ENCODE results near the gene HDAC11. TPM values are rescaled to one million over a fixed set of nuclear protein-coding genes. Genes with fewer than 3 reads are reported as not detected.

Gene HDAC11
- total and polyA plus RNA-seq, 10 of the 15 experiments (the other 5 are each of a cell fraction or from before 2014, with no cell fraction given), result 0.04 to 0.76 (median 0.22) TPM; not detected in 1

DNA sequence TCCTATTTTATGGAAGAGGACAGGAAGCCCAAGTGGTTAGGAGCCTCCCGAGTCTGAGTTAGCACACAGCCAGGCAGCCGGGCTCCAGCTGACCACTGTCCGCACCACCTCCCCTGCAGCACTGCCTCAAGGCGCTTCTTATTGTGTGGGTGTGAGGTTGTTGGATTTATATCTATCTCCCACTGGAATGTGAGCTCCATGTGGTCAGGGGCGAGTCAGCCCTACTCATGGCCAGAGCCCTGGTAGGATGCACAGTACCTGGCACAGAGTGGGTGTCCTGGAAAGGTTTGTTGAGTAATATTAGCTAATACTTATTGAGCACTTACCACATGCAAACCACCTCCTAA is 59.2 kb downstream of the HDAC11 start:
- DNase-seq (ENCODE audit: low read depth, low spot score) (no peak), FAIRE-seq (no peak), ATAC-seq (no peak)
- Histone ChIP-seq H4K20me1 (ENCODE audit: control insufficient read depth, insufficient read depth) (no peaks in the 10 kb centered on the region), H3K27me3 (replicated peaks in 1 of 2; ENCODE audit: control insufficient read depth in 2 of 2, insufficient read depth in 2 of 2, low read length in 1 of 2) (no peaks in the 10 kb centered on the region; a peak in 1 of 4 replicates), H3K4me1 (ENCODE audit: control insufficient read depth, insufficient read depth, low read length) (no peaks in the 10 kb centered on the region), H3K4me2 (ENCODE audit: control insufficient read depth, insufficient read depth) (no peak overlapping the region), H3K27ac (ENCODE audit: control insufficient read depth, insufficient read depth) (no peak overlapping the region), H3K4me3 (no peak overlapping the region), H2AFZ (ENCODE audit: control insufficient read depth, low read depth, low read length) (no peak overlapping the region), H3K9me3 (replicated peaks; ENCODE audit: control insufficient read depth, insufficient read depth, low read length) (no peaks in the 10 kb centered on the region; the same call in 1 of the 3 replicates), H3K36me3 (ENCODE audit: control insufficient read depth in 2 of 2, insufficient read depth in 2 of 2, low read length in 1 of 2) (no peaks in the 10 kb centered on the region), H3K9ac (ENCODE audit: control insufficient read depth, insufficient read depth, low read length) (no peak overlapping the region), H3K79me2 (ENCODE audit: control insufficient read depth, insufficient read depth, low read length) (no peaks in the 10 kb centered on the region)
- 40% methylated on average over 5 of the region's 5 CpGs for WGBS (ENCODE audit: insufficient coverage, insufficient replicate concordance, low lambda C conversion rate, missing lambda C conversion rate)
- ChIA-PET RAD21 (ENCODE audit: unreplicated experiment) (no interaction called here), CTCF (interaction anchor here (1.0 kb wide), 1 partner anchor 109 kb away, joined by 6 read pairs; no protein-coding TSS in a partner anchor), SMC1A (ENCODE audit: uncharacterized antibody, unreplicated experiment) (no interaction called here), POLR2A (no interaction called here)
- no TSS peak for BruUV-seq (replicated peaks)
- intact Hi-C loops (cut with micrococcal nuclease; ENCODE audit: unreplicated experiment), result no loop called here
- TF ChIP-seq ATF3 (IDR thresholded peaks at IDR 0.05; ENCODE audit: borderline replicate concordance, extremely low read depth, low read depth, low read length) (no peak), SMAD1 (IDR thresholded peaks at IDR 0.05; ENCODE audit: low read depth, partially characterized antibody) (no peak), STAT1 (conservative IDR thresholded peaks at IDR 0.05) (no peak)
- TF ChIP-seq, protein P1, sequence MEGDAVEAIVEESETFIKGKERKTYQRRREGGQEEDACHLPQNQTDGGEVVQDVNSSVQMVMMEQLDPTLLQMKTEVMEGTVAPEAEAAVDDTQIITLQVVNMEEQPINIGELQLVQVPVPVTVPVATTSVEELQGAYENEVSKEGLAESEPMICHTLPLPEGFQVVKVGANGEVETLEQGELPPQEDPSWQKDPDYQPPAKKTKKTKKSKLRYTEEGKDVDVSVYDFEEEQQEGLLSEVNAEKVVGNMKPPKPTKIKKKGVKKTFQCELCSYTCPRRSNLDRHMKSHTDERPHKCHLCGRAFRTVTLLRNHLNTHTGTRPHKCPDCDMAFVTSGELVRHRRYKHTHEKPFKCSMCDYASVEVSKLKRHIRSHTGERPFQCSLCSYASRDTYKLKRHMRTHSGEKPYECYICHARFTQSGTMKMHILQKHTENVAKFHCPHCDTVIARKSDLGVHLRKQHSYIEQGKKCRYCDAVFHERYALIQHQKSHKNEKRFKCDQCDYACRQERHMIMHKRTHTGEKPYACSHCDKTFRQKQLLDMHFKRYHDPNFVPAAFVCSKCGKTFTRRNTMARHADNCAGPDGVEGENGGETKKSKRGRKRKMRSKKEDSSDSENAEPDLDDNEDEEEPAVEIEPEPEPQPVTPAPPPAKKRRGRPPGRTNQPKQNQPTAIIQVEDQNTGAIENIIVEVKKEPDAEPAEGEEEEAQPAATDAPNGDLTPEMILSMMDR (IDR thresholded peaks at IDR 0.05 in 2 of 3, conservative IDR thresholded peaks at IDR 0.05 in 1 of 3; ENCODE audit: control insufficient read depth in 2 of 3, extremely low read depth in 1 of 3, insufficient read depth in 1 of 3, low read depth in 3 of 3, low read length in 3 of 3), result no peak
- in situ Hi-C loops (cut with MboI), result no loop called here

GRCh38 chr3:13539671-13540070 is 59.6 kb downstream of the HDAC11 start:
- SMC1A ChIA-PET (ENCODE audit: uncharacterized antibody, unreplicated experiment), result no interaction called here
- DNase-seq (ENCODE audit: low read depth, low spot score) (no peak), FAIRE-seq (no peak), ATAC-seq (no peak)
- H3K4me3 ChIP-seq, result no peak overlapping the region
- H3K4me1 ChIP-seq (ENCODE audit: control insufficient read depth, insufficient read depth, low read length), result no peaks in the 10 kb centered on the region
- RAD21 ChIA-PET (ENCODE audit: unreplicated experiment), result no interaction called here
- CTCF ChIA-PET, result no interaction called here
- no peak overlapping the region for H3K4me2 ChIP-seq (ENCODE audit: control insufficient read depth, insufficient read depth)
- no peaks in the 10 kb centered on the region for H3K36me3 ChIP-seq (ENCODE audit: control insufficient read depth in 2 of 2, insufficient read depth in 2 of 2, low read length in 1 of 2)
- H3K9me3 ChIP-seq (replicated peaks; ENCODE audit: control insufficient read depth, insufficient read depth, low read length), result no peaks in the 10 kb centered on the region; the same call in 1 of the 3 replicates
- WGBS (ENCODE audit: insufficient coverage, insufficient replicate concordance, low lambda C conversion rate, missing lambda C conversion rate), result 21% methylated on average over 8 of the region's 8 CpGs
- no peak overlapping the region for H3K27ac ChIP-seq (ENCODE audit: control insufficient read depth, insufficient read depth)
- BruUV-seq (replicated peaks), result no TSS peak
- POLR2A ChIA-PET, result no interaction called here
- no peak overlapping the region for H3K9ac ChIP-seq (ENCODE audit: control insufficient read depth, insufficient read depth, low read length)
- H4K20me1 ChIP-seq (ENCODE audit: control insufficient read depth, insufficient read depth), result no peaks in the 10 kb centered on the region
- no peaks in the 10 kb centered on the region; a peak in 1 of 4 replicates for H3K27me3 ChIP-seq (replicated peaks in 1 of 2; ENCODE audit: control insufficient read depth in 2 of 2, insufficient read depth in 2 of 2, low read length in 1 of 2)
- no peak overlapping the region for H2AFZ ChIP-seq (ENCODE audit: control insufficient read depth, low read depth, low read length)
- intact Hi-C loops (cut with micrococcal nuclease; ENCODE audit: unreplicated experiment) (no loop called here), in situ Hi-C loops (cut with MboI) (no loop called here)
- H3K79me2 ChIP-seq (ENCODE audit: control insufficient read depth, insufficient read depth, low read length), result no peaks in the 10 kb centered on the region
- no peak for TF ChIP-seq MTA2 (IDR thresholded peaks at IDR 0.05; ENCODE audit: low read depth)
- TF ChIP-seq ZNF24 (IDR thresholded peaks at IDR 0.05), result no peak
- no peak for TF ChIP-seq ZZZ3 (IDR thresholded peaks at IDR 0.05; ENCODE audit: control insufficient read depth, insufficient read length, low read depth)
- no peak for TF ChIP-seq SKIL (IDR thresholded peaks at IDR 0.05; ENCODE audit: low read depth, poor library complexity, severe bottlenecking)
- no peak for TF ChIP-seq BMI1 (IDR thresholded peaks at IDR 0.05; ENCODE audit: borderline replicate concordance)
- no peak for TF ChIP-seq FOS (IDR thresholded peaks at IDR 0.05; ENCODE audit: borderline replicate concordance, extremely low read depth, insufficient read length)
- TF ChIP-seq CREM (IDR thresholded peaks at IDR 0.05; ENCODE audit: low read depth), result no peak
- no peak for TF ChIP-seq BHLHE40 (IDR thresholded peaks at IDR 0.05; ENCODE audit: borderline replicate concordance in 1 of 2, low read depth in 2 of 2, low read length in 1 of 2)
- no peak for TF ChIP-seq NR2C2 (IDR thresholded peaks at IDR 0.05; ENCODE audit: borderline replicate concordance, control insufficient read depth, insufficient read length, low read depth)
- TF ChIP-seq EZH2 (IDR thresholded peaks at IDR 0.05; ENCODE audit: borderline replicate concordance, control insufficient read depth, low read depth, low read length), result no peak
